HG02759 (cell line): ENCODE data around the gene ZNF92.
"Not testable (repeated sequence)": the region's sequence is repeated elsewhere in the genome, so short reads cannot be mapped to it uniquely, and the experiment has no call there.

Experiments
- ATAC-seq: cut with Tn5 transposase; IDR thresholded peaks from one replicate; pipeline ENCODE4 v1.9.1; 2021; ENCODE audit warnings: mild to moderate bottlenecking, moderate library complexity; ENCODE audit not compliant: unreplicated experiment

Gene ZNF92

GRCh38 chr7:65423286-65423685 is 49.6 kb downstream of the ZNF92 start:
- not testable (repeated sequence) for ATAC-seq

DNA sequence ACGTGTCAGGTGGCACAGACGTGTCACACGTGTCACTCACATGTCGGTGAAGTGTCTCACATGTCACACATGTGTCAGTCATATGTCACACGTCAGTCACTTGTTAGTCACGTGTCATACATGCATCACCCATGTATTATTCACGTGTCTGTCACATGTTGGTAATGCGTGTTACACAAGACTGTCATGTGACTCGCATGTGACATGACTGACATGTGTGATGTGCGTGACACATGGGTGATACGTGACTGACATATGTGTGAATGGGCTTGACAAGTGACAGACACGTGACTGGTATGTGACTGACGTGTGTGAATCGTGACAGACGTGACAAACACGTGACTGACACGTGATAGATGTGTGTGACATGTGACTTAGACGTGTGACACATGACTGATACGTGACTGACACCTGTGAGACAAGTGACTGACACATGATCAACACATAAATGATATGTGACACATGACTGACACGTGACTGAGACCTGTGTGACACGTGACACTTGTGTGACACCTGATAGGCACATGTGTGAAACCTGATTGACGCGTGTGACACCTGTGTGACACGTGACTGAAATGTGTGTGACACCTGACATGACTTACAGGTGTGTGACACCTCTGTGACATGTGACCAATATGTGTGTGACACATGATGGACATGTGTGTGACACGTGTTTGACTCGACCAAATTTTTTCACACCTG is 56.1 kb downstream of the ZNF92 start:
- ATAC-seq: no peak

DNA sequence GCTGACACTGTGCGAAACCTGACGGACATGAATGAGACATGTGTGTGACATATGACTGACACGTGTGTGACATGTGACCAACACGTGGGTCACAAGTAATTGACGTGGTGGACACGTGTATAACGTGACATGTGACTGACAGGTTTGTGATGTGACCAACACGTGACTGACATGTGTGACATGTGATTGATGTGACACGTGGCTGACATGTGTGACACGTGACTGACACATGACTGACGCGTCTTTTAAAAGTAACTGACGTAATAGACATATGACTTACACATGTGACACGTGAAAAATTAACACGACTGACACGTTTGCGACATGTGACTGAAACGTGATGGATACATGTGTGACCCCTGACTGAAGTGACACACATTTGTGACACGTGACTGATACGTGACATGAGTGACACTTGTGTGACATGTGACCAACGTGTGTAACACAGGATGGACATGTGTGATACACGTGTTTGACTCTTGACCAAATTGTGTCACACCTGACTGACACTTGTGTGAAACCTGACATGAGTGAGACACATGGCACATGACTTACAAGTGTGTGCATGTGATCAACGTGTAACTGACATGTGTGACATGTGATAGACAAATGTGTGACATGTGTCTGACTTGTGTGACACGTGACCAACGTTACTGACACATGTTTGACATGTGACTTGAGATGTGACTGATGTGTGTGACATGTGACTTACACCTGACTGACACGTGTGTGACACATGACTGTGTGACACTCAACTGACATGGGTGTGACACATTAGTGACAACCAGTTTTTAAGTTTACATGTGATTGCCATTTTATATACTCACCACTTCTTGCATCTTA is 56.9 kb downstream of the ZNF92 start:
- no peak for ATAC-seq

DNA sequence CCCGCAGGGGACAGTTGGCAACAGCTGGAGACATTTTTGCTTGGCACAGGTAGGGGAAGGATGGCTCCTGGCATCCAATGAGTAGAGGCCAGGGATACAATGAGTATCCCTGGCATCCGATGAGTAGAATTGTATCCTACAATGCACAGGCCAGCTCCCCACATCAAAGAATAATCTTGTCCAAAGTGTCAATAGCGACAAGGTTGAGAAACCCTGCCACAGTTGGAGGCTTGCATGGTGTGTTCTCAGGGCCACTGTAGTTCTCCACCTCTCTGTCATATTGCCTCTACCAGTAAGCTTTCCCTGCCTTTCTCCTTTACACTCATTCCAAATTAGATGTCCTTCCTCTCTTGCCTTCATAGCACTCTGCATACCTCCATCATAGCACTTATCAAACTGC is 60.7 kb downstream of the ZNF92 start:
- ATAC-seq: no peak

DNA sequence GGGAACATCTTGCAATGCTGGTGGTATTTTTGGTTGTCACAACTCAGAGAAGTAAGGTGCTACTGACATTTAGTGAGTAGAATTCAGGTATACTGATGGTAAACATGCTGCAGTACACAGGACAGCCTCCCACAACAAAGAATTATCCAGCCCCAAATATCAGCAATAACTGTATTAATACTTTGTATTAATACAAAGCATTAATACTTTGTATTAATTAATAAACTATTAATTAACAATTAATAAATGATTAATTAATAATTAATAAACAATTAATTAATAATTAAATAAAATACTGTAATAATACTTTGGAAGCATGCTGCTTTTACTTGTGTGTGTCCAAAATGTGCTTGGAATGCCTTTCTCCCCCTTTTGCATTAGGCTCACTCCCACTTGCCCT is 62.5 kb downstream of the ZNF92 start:
- ATAC-seq: no peak

DNA sequence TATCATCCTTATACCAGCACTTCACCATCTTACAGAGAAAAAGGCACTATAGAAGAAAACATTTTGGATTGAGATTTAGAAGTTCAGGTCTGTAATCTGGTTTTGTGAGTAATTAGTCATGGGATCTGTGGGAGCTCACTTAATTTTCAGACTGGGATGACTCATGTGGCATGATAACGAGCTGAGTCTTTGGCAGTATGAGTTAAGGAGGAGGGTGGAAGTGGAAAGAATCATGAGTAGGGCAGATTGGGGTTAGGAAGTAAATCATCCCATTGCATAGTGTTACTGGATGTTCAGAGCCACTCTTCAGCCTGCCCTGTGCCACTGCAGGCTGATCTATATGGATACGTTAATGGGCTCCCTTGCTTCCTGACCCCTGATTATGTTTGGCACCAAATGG is 64.9 kb downstream of the ZNF92 start:
- ATAC-seq: no peak

DNA sequence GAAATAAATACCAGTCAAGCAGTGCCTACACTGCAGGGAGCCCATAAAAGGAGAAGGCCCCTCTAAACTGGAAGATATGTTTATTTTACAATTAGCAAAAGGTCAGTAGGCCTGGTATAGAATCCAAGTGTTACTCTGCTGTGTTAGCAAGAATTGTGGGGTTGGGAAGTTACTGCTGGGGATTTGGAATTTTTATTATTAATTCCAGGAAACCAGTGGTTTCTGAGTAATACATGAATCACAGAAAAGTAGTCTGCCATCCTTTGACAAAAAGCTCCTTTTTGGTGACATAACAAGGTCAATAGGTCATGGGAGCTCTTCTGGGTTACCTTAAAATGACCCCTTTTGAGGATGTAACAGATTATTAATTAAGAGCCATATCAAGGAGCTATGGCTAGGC is 67.4 kb downstream of the ZNF92 start:
- no peak for ATAC-seq

- ATAC-seq: no peak
Measured at GRCh38 chr7:65444205-65444842, 70.7 kb downstream of the ZNF92 start.

DNA sequence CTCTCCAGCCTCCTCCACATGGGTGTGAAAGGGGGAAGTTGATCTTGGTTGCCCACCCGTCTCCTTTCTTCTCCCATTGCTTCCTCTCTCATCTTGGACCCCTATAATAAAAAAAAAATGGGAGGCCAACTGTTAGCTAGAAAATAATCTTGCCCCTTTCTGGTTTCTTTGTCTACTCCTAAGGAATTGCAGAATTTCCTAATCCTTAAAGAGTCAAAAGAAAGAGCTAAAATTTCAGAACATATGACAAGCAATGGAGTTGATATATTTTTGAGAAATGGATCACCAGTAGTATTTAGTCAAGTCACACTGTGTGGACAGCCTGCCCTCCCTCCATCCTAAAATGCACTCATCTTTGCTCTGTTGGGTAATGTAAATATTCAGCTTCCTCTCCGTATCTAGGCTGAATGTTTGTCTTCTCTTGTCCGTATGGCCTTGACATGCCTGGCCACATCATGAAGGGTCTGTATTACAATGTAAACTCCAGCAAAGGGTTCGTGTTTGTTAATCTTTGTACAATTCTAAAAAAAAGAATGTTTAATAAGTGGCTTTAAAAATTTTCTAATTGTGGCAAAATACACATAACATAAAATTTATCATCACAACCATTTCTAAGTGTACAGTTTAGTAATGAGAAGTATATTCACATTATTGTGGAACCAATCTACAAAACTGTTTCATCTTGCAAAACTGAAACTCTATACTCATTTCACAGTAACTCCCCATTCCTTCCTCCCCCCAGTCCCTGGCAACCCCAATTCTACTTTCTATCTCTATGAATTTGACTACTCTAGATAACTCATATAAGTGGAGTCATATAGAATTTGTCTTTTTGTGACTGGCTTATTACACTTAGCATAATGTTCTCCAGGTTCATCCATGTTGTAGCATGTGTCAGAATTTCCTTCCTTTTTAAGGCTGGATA is 71.5 kb downstream of the ZNF92 start:
- no peak for ATAC-seq

DNA sequence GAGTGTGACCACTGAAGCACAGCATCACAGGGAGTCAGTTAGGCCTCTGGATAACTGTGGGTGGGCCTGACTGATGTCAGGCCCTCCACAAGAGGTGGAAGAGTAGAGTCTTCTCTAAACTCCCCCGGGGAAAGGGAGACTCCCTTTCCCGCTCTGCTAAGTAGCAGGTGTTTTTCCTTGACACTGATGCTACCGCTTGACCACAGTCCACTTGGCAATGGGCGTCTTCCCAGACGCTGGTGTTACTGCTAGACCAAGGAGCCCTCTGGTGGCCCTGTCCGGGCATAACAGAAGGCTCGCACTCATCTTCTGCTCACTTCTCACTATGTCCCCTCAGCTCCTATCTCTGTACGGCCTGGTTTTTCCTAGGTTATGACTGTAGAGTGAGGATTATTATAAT is 73.4 kb downstream of the ZNF92 start:
- not testable (repeated sequence) for ATAC-seq

DNA sequence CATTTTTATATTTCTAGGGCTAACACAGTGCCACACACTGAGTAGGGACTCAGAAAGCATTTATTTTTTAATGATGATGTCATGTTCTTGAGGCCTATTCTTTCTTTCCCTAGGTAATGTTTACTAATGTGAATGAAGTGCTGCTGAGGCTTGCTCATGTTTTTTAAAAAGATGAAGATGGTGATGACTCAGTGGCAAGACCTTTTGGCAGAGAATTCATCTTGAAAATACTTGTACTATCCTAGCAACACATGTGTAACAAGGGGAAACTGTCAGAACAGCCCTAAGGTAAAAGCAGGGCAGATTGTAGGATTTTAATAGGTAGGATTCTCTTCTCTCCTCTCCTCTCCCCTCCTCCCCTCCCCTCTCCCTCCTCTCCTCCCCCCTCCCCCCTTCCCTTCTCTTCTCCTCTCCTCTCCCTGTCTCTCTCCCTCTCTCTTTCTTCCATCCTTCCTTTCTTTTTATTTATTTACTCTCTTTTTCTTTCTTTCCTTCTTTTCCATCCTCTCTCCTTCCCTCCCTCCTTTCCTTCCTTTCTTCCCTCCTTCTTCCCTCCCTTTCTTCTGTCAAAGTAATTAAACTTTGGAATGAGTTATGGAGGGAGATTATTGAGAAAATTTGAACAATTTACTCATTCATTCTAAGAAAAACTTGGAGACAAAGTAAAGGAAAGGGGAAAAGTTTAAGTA is 75.3 kb downstream of the ZNF92 start:
- ATAC-seq: no peak

DNA sequence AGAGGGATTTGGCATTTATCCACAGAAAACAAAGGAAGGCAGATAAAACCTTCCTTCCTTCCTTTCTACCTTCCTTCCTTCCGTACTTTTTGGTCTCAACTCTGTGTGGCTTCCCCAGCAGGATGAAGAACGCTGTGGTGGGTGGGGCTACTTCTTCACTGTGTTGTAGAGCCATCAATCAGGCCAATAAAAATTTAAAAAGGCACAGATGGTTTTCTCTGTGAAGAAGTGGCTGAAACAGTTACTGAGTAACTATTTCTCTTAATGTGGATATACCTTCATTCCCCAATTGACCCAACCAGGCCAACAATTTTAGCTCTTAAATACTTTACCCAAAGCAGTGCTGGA is 75.8 kb downstream of the ZNF92 start:
- no peak for ATAC-seq
